ENCODE measurements around the gene ZNF536. TPM values are rescaled to one million over a fixed set of nuclear protein-coding genes. Genes with fewer than 3 reads are reported as not detected.

The ZNF536 gene
- total RNA-seq, 1 donor from 2014 or later: 0.43 TPM

- Mint-ChIP-seq H3K27me3 (ENCODE audit: low read depth, unreplicated experiment) (peaks cover 21% of the 10 kb centered on the region), H3K4me3 (ENCODE audit: unreplicated experiment) (no peak overlapping the region), H3K27ac (ENCODE audit: unreplicated experiment) (no peak overlapping the region), H3K36me3 (ENCODE audit: low read depth, unreplicated experiment) (no peaks in the 10 kb centered on the region), H3K4me1 (ENCODE audit: low read depth, unreplicated experiment) (peaks cover 4% of the 10 kb centered on the region), H3K9me3 (ENCODE audit: unreplicated experiment) (peaks cover 3% of the 10 kb centered on the region)
- Histone ChIP-seq H4K20me1 (ENCODE audit: insufficient read depth, low read length) (no peaks in the 10 kb centered on the region), H3K4me3 (ENCODE audit: insufficient read depth, low read depth, low read length) (no peak overlapping the region), H2AFZ (ENCODE audit: low read depth, low read length) (no peak overlapping the region), H3K9ac (ENCODE audit: low read length) (no peak overlapping the region), H3K4me2 (ENCODE audit: low read length) (no peak overlapping the region), H3K27ac (ENCODE audit: low read depth, low read length) (no peak overlapping the region), H3K9me3 (ENCODE audit: insufficient read depth, low read depth, low read length) (no peaks in the 10 kb centered on the region), H3K27me3 (ENCODE audit: insufficient read depth, low read length) (no peaks in the 10 kb centered on the region), H3K36me3 (ENCODE audit: insufficient read depth, low read length) (no peaks in the 10 kb centered on the region), H3K79me2 (ENCODE audit: insufficient read depth, low read length) (no peaks in the 10 kb centered on the region), H3K4me1 (ENCODE audit: insufficient read depth, low read length) (no peaks in the 10 kb centered on the region)
- TF ChIP-seq EZH2 (IDR thresholded peaks at IDR 0.05; ENCODE audit: insufficient read depth, low read length) (no peak), CTCF (IDR thresholded peaks at IDR 0.05; ENCODE audit: insufficient read depth, low read depth, low read length) (no peak)
- FAIRE-seq: no peak
- DNase-seq (ENCODE audit: low read depth): no peak
Observed at GRCh38 chr19:30420316-30420715, 48.1 kb downstream of the ZNF536 start.

GRCh38 chr19:30420881-30421280, 48.7 kb downstream of the ZNF536 start:
- no peaks in the 10 kb centered on the region for H3K9me3 ChIP-seq (ENCODE audit: insufficient read depth, low read depth, low read length)
- no peaks in the 10 kb centered on the region for H4K20me1 ChIP-seq (ENCODE audit: insufficient read depth, low read length)
- H2AFZ ChIP-seq (ENCODE audit: low read depth, low read length): no peak overlapping the region
- H3K9me3 Mint-ChIP-seq (ENCODE audit: unreplicated experiment): peaks cover 2% of the 10 kb centered on the region
- H3K36me3 Mint-ChIP-seq (ENCODE audit: low read depth, unreplicated experiment): no peaks in the 10 kb centered on the region
- no peak for DNase-seq (ENCODE audit: low read depth)
- H3K36me3 ChIP-seq (ENCODE audit: insufficient read depth, low read length): no peaks in the 10 kb centered on the region
- no peak overlapping the region for H3K4me2 ChIP-seq (ENCODE audit: low read length)
- no peaks in the 10 kb centered on the region for H3K4me1 ChIP-seq (ENCODE audit: insufficient read depth, low read length)
- H3K27me3 Mint-ChIP-seq (ENCODE audit: low read depth, unreplicated experiment): peaks cover 25% of the 10 kb centered on the region
- no peak overlapping the region for H3K4me3 Mint-ChIP-seq (ENCODE audit: unreplicated experiment)
- no peak for FAIRE-seq
- H3K27ac ChIP-seq (ENCODE audit: low read depth, low read length): no peak overlapping the region
- H3K4me1 Mint-ChIP-seq (ENCODE audit: low read depth, unreplicated experiment): peaks cover 4% of the 10 kb centered on the region
- H3K27me3 ChIP-seq (ENCODE audit: insufficient read depth, low read length): no peaks in the 10 kb centered on the region
- H3K79me2 ChIP-seq (ENCODE audit: insufficient read depth, low read length): no peaks in the 10 kb centered on the region
- TF ChIP-seq CTCF (IDR thresholded peaks at IDR 0.05; ENCODE audit: insufficient read depth, low read depth, low read length) (no peak), EZH2 (IDR thresholded peaks at IDR 0.05; ENCODE audit: insufficient read depth, low read length) (no peak)
- no peak overlapping the region for H3K27ac Mint-ChIP-seq (ENCODE audit: unreplicated experiment)
- H3K4me3 ChIP-seq (ENCODE audit: insufficient read depth, low read depth, low read length): no peak overlapping the region
- H3K9ac ChIP-seq (ENCODE audit: low read length): no peak overlapping the region

- no peaks in the 10 kb centered on the region for H3K27me3 ChIP-seq (ENCODE audit: insufficient read depth, low read length)
- Mint-ChIP-seq H3K27me3 (ENCODE audit: low read depth, unreplicated experiment) (peaks cover 31% of the 10 kb centered on the region), H3K36me3 (ENCODE audit: low read depth, unreplicated experiment) (no peaks in the 10 kb centered on the region), H3K4me3 (ENCODE audit: unreplicated experiment) (no peak overlapping the region), H3K9me3 (ENCODE audit: unreplicated experiment) (peaks cover 2% of the 10 kb centered on the region), H3K27ac (ENCODE audit: unreplicated experiment) (no peak overlapping the region), H3K4me1 (ENCODE audit: low read depth, unreplicated experiment) (peaks cover 4% of the 10 kb centered on the region)
- no peaks in the 10 kb centered on the region for H4K20me1 ChIP-seq (ENCODE audit: insufficient read depth, low read length)
- H3K4me1 ChIP-seq (ENCODE audit: insufficient read depth, low read length): no peaks in the 10 kb centered on the region
- DNase-seq (ENCODE audit: low read depth): no peak
- no peaks in the 10 kb centered on the region for H3K79me2 ChIP-seq (ENCODE audit: insufficient read depth, low read length)
- H3K9me3 ChIP-seq (ENCODE audit: insufficient read depth, low read depth, low read length): no peaks in the 10 kb centered on the region
- TF ChIP-seq EZH2 (IDR thresholded peaks at IDR 0.05; ENCODE audit: insufficient read depth, low read length) (no peak), CTCF (IDR thresholded peaks at IDR 0.05; ENCODE audit: insufficient read depth, low read depth, low read length) (no peak)
- H3K27ac ChIP-seq (ENCODE audit: low read depth, low read length): no peak overlapping the region
- no peak overlapping the region for H3K4me2 ChIP-seq (ENCODE audit: low read length)
- no peak overlapping the region for H2AFZ ChIP-seq (ENCODE audit: low read depth, low read length)
- FAIRE-seq: no peak
- no peaks in the 10 kb centered on the region for H3K36me3 ChIP-seq (ENCODE audit: insufficient read depth, low read length)
- no peak overlapping the region for H3K4me3 ChIP-seq (ENCODE audit: insufficient read depth, low read depth, low read length)
- no peak overlapping the region for H3K9ac ChIP-seq (ENCODE audit: low read length)
Observed at GRCh38 chr19:30421571-30421970, 49.4 kb downstream of the ZNF536 start.

Data from astrocyte (in vitro differentiated cells and primary cell).